GM12864 (cell line): ENCODE data around the gene BACE2.
A peak's percentile ranks its signal among the peaks of the same experiment; 100 is the strongest.

ENCODE experiments used
- DNase-seq: peaks from one replicate; pipeline ENCODE4 v3.0.0-alpha.2; 2011; ENCODE audit warnings: low read depth
- H3K4me3 ChIP-seq: 2 replicates; pipeline ENCODE4 v1.5.1; 2011; ENCODE audit warnings: mild to moderate bottlenecking, low read depth, low read length, control low read depth
- TF ChIP-seq, protein P1 (sequence below): IDR thresholded peaks from 2 replicates; pipeline ENCODE4 v1.5.1; 2011; ENCODE audit warnings: low read depth, mild to moderate bottlenecking, moderate library complexity, low read length, control low read depth, inconsistent platforms; ENCODE audit errors: missing control alignments

The BACE2 gene

DNA sequence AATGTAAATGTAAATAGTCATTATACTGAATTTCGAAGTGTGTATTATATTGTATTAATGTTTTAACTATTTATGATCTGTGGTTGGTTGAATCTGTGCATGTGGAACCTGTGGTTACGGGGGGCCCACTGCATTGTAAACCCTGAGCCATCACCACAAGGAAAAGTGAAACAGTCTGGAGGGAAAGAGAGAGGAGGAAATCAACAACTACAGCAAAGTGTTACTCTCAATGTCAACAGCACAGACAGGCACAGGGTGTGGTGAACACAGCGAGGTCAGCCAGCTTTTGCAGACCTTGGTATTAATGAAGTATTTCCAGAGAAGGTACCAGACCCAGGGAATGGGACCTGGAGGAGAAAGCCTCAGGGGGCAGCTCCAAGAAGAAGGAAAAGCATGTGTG, 37.1 kb upstream of the BACE2 start:
- no peak overlapping the region for H3K4me3 ChIP-seq
- DNase-seq: no peak
- TF ChIP-seq, protein P1, sequence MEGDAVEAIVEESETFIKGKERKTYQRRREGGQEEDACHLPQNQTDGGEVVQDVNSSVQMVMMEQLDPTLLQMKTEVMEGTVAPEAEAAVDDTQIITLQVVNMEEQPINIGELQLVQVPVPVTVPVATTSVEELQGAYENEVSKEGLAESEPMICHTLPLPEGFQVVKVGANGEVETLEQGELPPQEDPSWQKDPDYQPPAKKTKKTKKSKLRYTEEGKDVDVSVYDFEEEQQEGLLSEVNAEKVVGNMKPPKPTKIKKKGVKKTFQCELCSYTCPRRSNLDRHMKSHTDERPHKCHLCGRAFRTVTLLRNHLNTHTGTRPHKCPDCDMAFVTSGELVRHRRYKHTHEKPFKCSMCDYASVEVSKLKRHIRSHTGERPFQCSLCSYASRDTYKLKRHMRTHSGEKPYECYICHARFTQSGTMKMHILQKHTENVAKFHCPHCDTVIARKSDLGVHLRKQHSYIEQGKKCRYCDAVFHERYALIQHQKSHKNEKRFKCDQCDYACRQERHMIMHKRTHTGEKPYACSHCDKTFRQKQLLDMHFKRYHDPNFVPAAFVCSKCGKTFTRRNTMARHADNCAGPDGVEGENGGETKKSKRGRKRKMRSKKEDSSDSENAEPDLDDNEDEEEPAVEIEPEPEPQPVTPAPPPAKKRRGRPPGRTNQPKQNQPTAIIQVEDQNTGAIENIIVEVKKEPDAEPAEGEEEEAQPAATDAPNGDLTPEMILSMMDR: no peak

DNA sequence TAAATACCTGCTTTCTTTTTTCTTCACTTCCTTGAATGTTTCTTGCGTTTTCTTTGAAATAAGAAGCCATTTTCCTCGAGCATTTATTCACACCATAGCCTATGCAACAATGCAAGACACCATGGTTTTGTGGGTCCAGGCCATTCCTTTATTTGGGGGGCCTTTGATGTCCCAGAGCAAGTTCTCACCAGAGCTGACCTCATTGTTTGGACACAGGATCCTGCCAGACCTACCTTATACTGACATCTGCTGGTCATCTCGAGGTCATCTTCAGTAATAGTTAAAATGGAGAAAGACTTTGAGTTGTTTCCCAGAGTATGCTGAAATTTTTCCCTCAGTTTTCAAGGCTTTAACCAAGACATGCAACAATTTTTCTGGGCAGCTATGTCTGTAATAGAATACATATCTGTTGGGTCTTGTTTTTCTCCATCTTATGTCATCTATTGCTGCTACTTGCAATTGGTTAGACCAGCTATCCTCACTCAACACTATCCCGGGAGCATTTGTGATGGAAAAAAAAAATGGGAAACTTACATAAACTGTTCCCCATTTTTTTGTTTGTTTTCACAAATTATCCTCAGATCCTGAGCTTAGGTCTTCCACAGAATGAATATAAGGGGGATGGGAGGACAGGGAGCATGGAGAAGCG, 34.0 kb upstream of the BACE2 start:
- DNase-seq: no peak
- TF ChIP-seq, protein P1: peak; percentile 60
- no peak overlapping the region for H3K4me3 ChIP-seq

DNA sequence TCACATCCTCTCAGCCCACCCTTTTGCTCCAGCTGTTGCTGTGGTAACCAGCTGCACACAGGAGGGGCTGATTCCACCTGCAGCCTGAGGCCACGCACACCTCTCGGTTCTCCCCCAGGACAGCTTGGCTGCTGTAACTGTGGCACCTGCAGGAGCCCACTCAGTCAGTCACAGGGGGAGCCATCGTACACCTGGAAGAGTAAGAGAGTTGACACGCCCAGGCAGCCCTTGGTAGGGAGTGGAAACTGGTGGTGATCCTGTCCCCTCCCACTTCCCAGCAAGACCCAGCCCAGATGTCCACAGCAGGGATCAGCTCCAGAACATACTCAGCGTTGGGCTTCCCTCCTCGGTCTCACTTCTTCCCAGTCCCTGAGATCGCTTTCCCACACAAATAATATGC, 32.2 kb upstream of the BACE2 start:
- no peak for DNase-seq
- no peak overlapping the region for H3K4me3 ChIP-seq
- TF ChIP-seq, protein P1: no peak

DNA sequence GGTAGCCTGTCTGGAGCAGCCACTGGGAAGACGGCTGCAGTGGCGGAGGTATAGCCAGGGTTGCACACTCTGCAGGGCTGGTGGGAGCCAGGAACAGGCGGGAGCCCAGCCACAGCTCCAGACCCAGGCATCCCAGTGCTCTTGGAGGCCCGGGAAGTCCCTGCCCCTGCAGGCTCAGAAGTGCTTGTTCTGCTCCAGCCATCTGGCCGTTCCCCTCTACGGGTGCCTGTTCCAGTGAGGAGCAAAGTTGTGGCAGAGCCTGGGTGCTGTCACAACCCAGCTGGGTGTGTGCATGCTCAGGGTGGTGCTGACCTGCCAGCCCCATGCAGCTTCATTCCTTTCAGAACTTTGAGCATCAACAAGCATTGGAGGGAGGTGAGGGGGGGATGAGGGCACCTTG, 31.7 kb upstream of the BACE2 start:
- no peak overlapping the region for H3K4me3 ChIP-seq
- DNase-seq: no peak
- TF ChIP-seq, protein P1: no peak

DNA sequence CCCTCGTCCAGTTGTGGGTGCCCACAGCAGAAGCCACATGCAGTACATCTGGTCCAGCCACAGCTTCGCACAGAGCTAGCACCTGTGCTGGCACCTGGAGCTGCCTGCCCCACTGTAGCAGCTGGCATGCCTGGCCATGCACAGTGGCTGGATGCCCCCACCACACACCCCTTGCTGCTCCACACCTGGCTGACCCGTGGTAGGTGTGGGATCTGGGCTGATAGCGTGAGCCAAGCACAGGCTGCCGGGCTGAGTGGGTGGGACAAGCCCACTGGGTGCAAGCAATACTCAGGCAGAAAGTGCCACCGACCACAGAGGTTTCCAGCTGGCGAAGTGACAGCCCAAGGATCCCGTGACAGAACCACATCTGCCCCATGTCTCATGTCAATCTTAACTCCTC, 30.6 kb upstream of the BACE2 start:
- DNase-seq: no peak
- no peak overlapping the region for H3K4me3 ChIP-seq
- TF ChIP-seq, protein P1: no peak

DNA sequence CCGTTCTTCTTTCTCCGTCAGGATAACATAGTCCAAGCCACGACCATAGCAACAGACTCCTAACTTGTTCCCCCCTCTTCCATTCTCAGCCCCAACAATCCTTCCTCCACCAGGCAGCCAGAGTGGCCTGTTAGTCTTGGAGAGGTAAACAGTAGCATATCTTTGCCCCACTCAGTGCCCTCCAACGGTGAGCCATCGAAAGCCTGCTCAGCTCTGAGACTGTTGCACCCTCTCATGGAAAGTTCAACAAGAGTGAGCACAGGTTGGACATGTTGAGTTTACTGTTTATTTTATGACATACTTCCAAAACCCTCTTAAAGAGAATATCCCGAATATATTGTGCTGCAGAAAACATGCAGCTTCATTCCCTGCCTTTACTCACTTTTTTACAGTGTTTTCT, 30.1 kb upstream of the BACE2 start:
- H3K4me3 ChIP-seq: no peak overlapping the region
- DNase-seq: no peak
- TF ChIP-seq, protein P1: no peak

DNA sequence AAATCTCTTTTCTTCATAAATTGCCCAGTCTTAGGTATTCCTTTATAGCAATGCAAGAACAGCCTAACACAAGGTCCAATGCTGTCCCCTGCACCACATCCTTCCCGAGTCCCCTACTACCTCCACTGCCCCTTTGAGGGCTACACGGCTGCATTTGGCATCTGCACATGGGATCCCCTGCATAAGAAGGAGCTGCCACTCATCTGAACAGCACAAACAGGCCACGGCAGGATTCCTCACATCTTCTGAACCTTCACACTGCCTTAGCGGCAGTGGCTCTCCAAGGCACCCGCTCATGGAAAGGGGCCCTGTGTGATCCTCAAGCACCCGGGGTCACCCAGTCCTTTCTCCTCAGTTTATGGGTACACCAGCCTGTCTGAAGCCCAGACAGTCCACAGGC, 29.2 kb upstream of the BACE2 start:
- TF ChIP-seq, protein P1: no peak
- DNase-seq: no peak
- no peak overlapping the region for H3K4me3 ChIP-seq
